HEK293 (cell line): ENCODE data around the gene CRNKL1.

ENCODE experiments used
- REST ChIP-seq: fragments of 450-650 bp; formaldehyde crosslinking; IDR thresholded peaks from 2 replicates; pipeline ENCODE4 v1.5.1; 2016; ENCODE audit warnings: missing biosample characterization, missing genetic modification characterization
- TCF7L2 ChIP-seq: IDR thresholded peaks from 2 replicates; pipeline ENCODE4 v1.6.1; 2011; ENCODE audit warnings: low read depth, mild to moderate bottlenecking, inconsistent platforms, low read length, moderate library complexity, borderline replicate concordance
- ZBTB44 ChIP-seq: fragments of 450-650 bp; IDR thresholded peaks from 2 replicates; pipeline ENCODE4 v1.5.1; 2018; ENCODE audit warnings: missing biosample characterization, mild to moderate bottlenecking, missing genetic modification characterization
- ZNF280C ChIP-seq: fragments of 450-650 bp; formaldehyde crosslinking; IDR thresholded peaks from 2 replicates; pipeline ENCODE4 v1.5.1; 2016; ENCODE audit warnings: missing biosample characterization, missing genetic modification characterization
- ZNF335 ChIP-seq: fragments of 450-650 bp; formaldehyde crosslinking; conservative IDR thresholded peaks from 2 replicates; pipeline ENCODE4 v1.5.1; 2016; ENCODE audit warnings: missing biosample characterization, missing genetic modification characterization
- ZSCAN30 ChIP-seq: fragments of 450-650 bp; IDR thresholded peaks from 2 replicates; pipeline ENCODE4 v1.5.1; 2018; ENCODE audit warnings: missing biosample characterization, mild to moderate bottlenecking, missing genetic modification characterization, moderate library complexity
- TF ChIP-seq, protein P1 (sequence below): fragments of 450-650 bp; formaldehyde crosslinking; IDR thresholded peaks from 2 replicates; pipeline ENCODE4 v1.5.1; 2016; ENCODE audit warnings: missing biosample characterization, missing genetic modification characterization
- TF ChIP-seq, protein P2 (sequence below): fragments of 450-650 bp; formaldehyde crosslinking; IDR thresholded peaks from 2 replicates; pipeline ENCODE4 v1.5.1; 2016; ENCODE audit warnings: missing biosample characterization, missing genetic modification characterization

GRCh38 chr20:20017001-20017843 is 35.0 kb downstream of the CRNKL1 start, which contains the start of gene NAA20:
- TF ChIP-seq, protein P1, sequence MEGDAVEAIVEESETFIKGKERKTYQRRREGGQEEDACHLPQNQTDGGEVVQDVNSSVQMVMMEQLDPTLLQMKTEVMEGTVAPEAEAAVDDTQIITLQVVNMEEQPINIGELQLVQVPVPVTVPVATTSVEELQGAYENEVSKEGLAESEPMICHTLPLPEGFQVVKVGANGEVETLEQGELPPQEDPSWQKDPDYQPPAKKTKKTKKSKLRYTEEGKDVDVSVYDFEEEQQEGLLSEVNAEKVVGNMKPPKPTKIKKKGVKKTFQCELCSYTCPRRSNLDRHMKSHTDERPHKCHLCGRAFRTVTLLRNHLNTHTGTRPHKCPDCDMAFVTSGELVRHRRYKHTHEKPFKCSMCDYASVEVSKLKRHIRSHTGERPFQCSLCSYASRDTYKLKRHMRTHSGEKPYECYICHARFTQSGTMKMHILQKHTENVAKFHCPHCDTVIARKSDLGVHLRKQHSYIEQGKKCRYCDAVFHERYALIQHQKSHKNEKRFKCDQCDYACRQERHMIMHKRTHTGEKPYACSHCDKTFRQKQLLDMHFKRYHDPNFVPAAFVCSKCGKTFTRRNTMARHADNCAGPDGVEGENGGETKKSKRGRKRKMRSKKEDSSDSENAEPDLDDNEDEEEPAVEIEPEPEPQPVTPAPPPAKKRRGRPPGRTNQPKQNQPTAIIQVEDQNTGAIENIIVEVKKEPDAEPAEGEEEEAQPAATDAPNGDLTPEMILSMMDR (tag by site-specific recombination), result peak; percentile 91
- peak; percentile 74; the same call in 1 of the 2 replicates for TF ChIP-seq ZSCAN30
- TF ChIP-seq REST (tag by site-specific recombination), result no peak
- no peak for TF ChIP-seq ZNF280C (tag by site-specific recombination)
- TF ChIP-seq TCF7L2, result no peak
- TF ChIP-seq ZBTB44 (tag by site-specific recombination), result peak; percentile 37; the same call in 1 of the 2 replicates
- TF ChIP-seq ZNF335 (tag by site-specific recombination), result peak; percentile 87
- TF ChIP-seq, protein P2, sequence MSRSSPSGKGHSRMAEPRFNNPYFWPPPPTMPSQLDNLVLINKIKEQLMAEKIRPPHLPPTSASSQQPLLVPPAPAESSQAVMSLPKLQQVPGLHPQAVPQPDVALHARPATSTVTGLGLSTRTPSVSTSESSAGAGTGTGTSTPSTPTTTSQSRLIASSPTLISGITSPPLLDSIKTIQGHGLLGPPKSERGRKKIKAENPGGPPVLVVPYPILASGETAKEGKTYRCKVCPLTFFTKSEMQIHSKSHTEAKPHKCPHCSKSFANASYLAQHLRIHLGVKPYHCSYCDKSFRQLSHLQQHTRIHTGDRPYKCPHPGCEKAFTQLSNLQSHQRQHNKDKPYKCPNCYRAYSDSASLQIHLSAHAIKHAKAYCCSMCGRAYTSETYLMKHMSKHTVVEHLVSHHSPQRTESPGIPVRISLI (tag by site-specific recombination), result no peak
